G401.6 (cell line): Measurements from ENCODE around the gene LPCAT3.

ENCODE experiments used
- FAIRE-seq: peaks from 2 replicates; lab custom pipeline; 2012; peaks lifted over from hg19 to GRCh38; lab: Jason Lieb, UNC

Gene LPCAT3

GRCh38 chr12:6952121-6952862, 66.0 kb downstream of the LPCAT3 start:
- no peak for FAIRE-seq

- no peak for FAIRE-seq
These were observed 66.6 kb downstream of the LPCAT3 start for GRCh38 chr12:6951551-6952120.

GRCh38 chr12:6950811-6951540, 67.3 kb downstream of the LPCAT3 start, which contains the start of gene PTPN6:
PTPN6 (plus strand) TSS chr12:6951356; CDS start chr12:6951513, 157 bp downstream.
- no peak for FAIRE-seq

DNA sequence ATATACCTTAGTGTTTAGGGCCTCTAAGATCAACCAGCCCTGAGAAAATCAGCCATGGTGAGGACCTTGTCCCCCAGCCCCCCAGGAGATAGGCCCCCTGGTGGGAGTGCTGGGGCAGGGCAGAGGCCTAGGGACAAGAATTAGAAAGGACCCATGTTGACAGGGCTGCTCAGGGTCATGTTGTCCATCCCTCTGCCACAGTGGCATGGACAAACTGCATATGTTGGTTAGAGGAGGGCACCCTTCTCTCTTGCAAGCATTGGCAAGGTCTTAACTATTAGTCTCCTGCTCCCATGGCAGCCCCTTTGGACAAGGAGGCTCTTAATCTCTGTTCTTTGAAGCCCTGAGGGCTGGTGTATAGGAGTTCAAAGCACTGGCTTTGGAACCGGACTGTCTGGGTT, 67.9 kb downstream of the LPCAT3 start:
- FAIRE-seq: no peak

- no peak for FAIRE-seq
These were observed 69.2 kb downstream of the LPCAT3 start for GRCh38 chr12:6948873-6949594.

DNA sequence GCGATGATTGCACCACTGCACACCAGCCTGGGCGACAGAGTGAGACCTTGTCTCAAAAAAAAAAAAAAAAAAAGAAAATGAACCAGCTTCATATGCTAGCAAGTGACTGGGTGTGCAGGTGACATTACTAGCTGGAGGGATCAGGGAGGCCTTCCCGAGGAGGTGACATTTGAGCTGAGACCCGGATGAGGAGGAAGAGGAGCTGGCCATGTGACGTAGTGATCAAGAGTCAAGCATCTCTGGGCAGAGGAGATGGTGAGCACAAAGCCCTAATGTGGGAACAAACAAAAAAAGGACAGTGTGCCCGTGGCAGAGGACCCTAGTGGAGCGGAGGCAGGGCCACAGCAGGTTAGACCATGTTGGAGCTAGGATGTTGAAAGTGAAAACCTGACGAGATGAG, 70.7 kb downstream of the LPCAT3 start:
- FAIRE-seq: no peak

DNA sequence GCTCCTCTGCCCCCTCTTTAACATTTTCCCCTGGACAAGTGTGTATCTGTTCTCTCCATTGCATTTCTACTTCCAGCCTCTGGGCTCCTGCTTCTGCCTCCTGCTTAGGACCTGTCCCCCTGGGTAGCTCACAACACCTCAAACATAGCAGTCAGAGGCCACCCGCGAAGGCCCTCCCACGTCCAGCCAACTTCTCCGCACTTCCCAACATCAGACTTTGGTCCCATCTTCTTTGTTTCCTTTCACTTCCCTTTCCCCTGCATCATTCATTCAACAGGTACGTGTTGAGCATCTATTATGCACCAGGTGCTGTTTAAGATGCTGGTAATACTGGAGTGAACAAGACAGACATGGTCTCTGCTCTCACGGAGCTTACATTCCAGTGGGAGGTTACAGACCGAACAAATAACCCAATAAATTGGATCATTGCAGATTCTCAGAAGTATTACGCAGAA, 71.3 kb downstream of the LPCAT3 start:
- no peak for FAIRE-seq

DNA sequence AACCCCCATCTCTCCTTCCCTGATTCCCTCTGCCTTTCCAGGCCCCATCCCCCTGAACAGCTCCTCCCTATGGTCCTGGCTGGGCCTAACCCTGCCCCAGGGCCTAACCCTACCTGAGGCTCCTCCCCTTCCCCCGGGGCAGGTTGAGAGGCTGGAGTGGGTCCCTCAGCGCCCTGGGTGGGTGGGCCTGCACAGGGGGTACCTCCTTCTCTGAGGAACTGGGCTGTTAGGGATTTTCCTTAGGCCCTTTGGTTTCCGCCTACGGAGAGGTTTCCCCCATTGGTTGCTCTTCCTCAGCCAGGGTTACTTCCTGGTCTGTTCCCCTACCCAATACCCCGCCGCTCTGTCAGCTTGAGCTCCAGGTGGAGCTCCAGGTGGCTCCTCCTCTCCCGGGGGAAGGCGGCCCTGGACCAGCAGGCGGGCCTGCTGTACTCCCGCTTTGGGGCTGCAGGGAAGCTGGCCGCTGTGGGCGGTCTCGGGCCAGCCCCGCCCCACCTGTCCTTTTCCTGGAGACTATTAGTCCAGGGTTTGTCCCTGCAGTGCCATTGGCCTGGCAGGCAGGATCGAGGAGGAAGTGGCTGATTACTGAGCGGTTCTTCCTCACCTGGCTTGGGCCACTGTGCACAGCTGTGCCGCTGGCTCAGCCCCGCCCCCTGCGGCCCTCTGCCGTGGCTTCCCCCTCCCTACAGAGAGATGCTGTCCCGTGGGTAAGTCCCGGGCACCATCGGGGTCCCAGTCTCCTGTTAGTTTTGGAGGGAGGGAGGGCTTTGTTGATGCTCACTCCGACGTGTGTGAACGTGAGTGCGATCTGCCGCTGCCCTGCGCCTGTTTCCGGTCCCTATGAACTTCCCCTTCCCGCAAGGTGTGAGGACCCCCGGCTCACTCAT, 72.0 kb downstream of the LPCAT3 start:
- FAIRE-seq: peak; percentile 97

DNA sequence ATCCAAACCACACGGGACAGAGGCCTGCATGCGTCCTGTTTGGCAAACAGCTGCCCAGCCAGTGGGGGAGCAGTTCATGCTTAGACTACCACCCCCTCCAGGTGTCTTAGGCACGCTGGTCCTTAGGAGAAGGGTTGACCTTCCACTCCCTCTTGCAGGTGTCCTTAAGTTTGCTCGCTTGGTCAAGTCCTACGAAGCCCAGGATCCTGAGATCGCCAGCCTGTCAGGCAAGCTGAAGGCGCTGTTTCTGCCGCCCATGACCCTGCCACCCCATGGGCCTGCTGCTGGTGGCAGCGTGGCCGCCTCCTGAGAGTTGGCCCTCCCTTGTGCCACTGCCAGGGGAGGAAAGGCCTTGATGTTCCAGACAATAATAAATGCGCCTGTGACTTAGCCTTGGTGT, 72.7 kb downstream of the LPCAT3 start:
- no peak for FAIRE-seq

- peak; percentile 94 for FAIRE-seq
These were observed 73.7 kb downstream of the LPCAT3 start for GRCh38 chr12:6944381-6945186.

DNA sequence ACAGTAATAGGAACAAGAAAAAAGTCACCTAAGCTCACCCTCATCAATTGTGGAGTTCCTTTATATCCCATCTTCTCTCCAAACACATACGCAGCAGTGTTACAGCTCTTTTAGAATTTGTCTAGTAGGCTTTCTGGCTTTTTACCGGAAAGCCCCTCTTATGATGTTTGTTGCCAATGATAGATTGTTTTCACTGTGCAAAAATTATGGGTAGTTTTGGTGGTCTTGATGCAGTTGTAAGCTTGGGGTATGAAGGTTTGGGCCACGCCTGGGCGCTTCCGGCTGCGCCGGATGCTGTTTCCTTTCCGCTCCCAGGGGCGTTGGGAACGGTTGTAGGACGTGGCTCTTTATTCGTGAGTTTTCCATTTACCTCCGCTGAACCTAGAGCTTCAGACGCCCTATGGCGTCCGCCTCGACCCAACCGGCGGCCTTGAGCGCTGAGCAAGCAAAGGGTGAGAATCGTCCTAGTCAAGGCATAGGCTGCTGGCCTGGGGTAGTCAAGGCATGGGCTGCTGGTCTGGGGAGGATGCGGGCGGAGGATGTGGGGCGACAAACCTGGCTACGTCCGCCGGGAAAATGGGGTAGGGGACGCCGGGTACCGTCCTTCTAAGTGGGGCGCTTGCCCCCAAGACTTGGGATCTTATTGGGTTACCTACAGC, 74.4 kb downstream of the LPCAT3 start, which contains the start of the genes C12orf57 and RNU7-1:
Gene C12orf57, plus strand, starts transcription at position 301 of the 659 bp plus-strand sequence. Its CDS starts 100 bp downstream, at position 401.
Gene RNU7-1, plus strand, starts transcription at position 95 of the 659 bp plus-strand sequence.
- no peak for FAIRE-seq

DNA sequence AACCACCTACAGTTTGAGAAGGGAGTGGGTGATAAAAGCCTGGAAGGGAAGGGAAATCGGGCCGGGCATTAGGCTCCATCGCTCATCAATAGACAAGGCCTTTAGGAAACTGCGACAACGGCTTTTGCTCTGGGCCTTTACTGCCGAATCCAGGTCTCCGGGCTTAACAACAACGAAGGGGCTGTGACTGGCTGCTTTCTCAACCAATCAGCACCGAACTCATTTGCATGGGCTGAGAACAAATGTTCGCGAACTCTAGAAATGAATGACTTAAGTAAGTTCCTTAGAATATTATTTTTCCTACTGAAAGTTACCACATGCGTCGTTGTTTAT, 74.9 kb downstream of the LPCAT3 start:
- FAIRE-seq: peak; percentile 97

DNA sequence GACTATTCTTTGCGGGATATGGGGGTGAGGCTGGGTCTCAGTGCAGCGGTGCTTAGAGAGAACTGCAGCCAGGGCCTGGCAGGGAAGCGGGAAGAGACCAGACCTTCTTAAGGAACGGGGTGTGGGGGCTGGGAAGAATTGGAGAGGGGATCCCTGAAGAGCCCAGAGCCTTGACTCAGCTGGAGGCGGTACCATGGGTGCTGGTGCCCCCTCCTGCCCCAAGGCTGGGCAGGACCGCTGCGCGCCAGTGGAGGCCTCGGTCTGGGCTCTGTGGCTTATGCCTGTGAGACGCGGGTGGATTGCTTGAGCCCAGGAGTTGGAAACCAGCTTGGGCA, 76.0 kb downstream of the LPCAT3 start:
- FAIRE-seq: no peak

DNA sequence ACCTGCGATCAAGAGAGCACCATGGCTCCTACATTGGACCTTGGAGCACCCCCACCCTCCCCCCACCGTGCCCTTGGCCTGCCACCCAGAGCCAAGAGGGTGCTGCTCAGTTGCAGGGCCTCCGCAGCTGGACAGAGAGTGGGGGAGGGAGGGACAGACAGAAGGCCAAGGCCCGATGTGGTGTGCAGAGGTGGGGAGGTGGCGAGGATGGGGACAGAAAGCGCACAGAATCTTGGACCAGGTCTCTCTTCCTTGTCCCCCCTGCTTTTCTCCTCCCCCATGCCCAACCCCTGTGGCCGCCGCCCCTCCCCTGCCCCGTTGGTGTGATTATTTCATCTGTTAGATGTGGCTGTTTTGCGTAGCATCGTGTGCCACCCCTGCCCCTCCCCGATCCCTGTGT, 76.5 kb downstream of the LPCAT3 start:
- no peak for FAIRE-seq

DNA sequence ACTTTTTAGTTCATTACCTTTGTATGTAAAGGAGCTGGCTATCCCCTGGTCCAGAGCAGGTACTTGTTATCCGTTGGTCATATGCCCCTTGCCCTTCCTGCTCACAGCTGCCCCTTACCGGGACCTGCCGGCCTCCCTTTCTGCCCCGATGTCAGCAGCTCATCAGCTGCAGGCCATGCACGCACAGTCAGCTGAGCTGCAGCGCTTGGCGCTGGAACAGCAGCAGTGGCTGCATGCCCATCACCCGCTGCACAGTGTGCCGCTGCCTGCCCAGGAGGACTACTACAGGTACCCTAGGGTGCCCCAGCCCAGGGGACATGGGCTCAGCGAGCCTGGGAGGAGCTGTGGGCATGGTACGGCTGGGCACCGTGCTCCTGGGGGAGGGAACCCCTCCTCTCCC, 77.0 kb downstream of the LPCAT3 start:
- no peak for FAIRE-seq

DNA sequence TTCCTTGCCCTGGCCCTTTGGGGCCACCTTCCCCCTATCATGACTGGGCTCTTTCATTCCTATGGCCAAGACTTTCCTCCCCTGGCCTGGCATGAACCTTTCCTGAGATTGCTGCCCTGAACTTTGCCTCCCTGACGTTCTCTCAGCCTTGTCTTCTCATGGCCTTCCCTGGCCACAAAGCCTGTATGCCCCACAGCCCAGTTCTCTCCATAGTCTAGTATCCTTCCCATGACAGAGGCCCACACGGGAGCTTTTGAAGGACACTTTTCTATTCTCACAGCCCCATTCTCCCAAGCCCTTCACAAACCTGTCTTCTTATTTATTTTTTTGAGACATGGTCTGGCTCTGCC, 79.1 kb downstream of the LPCAT3 start:
- FAIRE-seq: no peak

GRCh38 chr12:6938353-6939190, 79.7 kb downstream of the LPCAT3 start:
- no peak for FAIRE-seq

- FAIRE-seq: peak; percentile 98
These were observed 80.6 kb downstream of the LPCAT3 start for GRCh38 chr12:6937481-6938352.
